Cardiac muscle cell (in vitro differentiated cells and primary cell): Measurements from ENCODE around the gene PAK6. TPM values are rescaled to one million over a fixed set of nuclear protein-coding genes. Genes with fewer than 3 reads are reported as not detected.

ENCODE experiments used
- DNase-seq, 2 donors: peaks; one replicate each; pipeline versions ENCODE4 v3.0.0 to v3.0.0-alpha.2; 2010 to 2017; ENCODE audit warnings: low read depth in 1 of 2, low spot score in 1 of 2
- H3K27ac ChIP-seq: fragments of 200-600 bp; sonication (generic); 2 replicates; pipeline ENCODE4 v1.5.1; 2016
- H3K27me3 ChIP-seq: fragments of 200-600 bp; sonication (generic); 2 replicates; pipeline ENCODE4 v1.6.0; 2016; ENCODE audit warnings: control low read depth
- H3K36me3 ChIP-seq: fragments of 200-600 bp; sonication (generic); 2 replicates; pipeline ENCODE4 v1.5.1; 2016; ENCODE audit warnings: control low read depth
- H3K4me1 ChIP-seq: fragments of 200-600 bp; sonication (generic); 2 replicates; pipeline ENCODE4 v1.8.1; 2017; ENCODE audit warnings: low read depth, mild to moderate bottlenecking, mixed run types
- H3K4me3 ChIP-seq: fragments of 200-600 bp; sonication (generic); 2 replicates; pipeline ENCODE4 v1.5.1; 2016; ENCODE audit warnings: mild to moderate bottlenecking
- H3K9me3 ChIP-seq: fragments of 200-600 bp; sonication (generic); 2 replicates; pipeline ENCODE4 v1.5.1; 2017; ENCODE audit warnings: low read depth, mild to moderate bottlenecking, control low read depth
- CTCF ChIP-seq: IDR thresholded peaks from 2 replicates; pipeline ENCODE4 v1.5.1; 2012; ENCODE audit warnings: low read depth, mild to moderate bottlenecking, low read length
- polyA plus RNA-seq: library from polyadenylated mRNA; unstranded; fragments of >200 nt; fragmentation: Nextera tagmentation; extraction: Ambion mirVana; gene quantifications from 2 replicates; pipeline ENCODE4 v1.2.1, GENCODE V29; 2016
- total RNA-seq: library from RNA; depleted of rRNA; stranded (reverse); fragments of >200 nt; gene quantifications from 2 replicates; pipeline ENCODE4 v1.2.3, GENCODE V29; 2016

The PAK6 gene
- total and polyA plus RNA-seq, 2 experiments from 2014 or later, result 4.2 to 18.7 TPM

GRCh38 chr15:40242213-40242599, 3.3 kb downstream of the PAK6 start:
- H3K27ac ChIP-seq, result no peak overlapping the region
- H3K4me3 ChIP-seq, result no peak overlapping the region
- no peaks in the 10 kb centered on the region for H3K9me3 ChIP-seq
- H3K27me3 ChIP-seq, result no peaks in the 10 kb centered on the region
- H3K36me3 ChIP-seq, result no peaks in the 10 kb centered on the region
- peaks cover 16% of the 10 kb centered on the region for H3K4me1 ChIP-seq
- no peak for TF ChIP-seq CTCF
- DNase-seq, result no peak

GRCh38 chr15:40242601-40243000, 3.7 kb downstream of the PAK6 start:
- Histone ChIP-seq H3K9me3 (no peaks in the 10 kb centered on the region), H3K4me3 (no peak overlapping the region), H3K27me3 (no peaks in the 10 kb centered on the region), H3K27ac (no peak overlapping the region), H3K4me1 (peaks cover 16% of the 10 kb centered on the region), H3K36me3 (no peaks in the 10 kb centered on the region)
- DNase-seq, result no peak
- no peak for TF ChIP-seq CTCF

- Histone ChIP-seq H3K4me1 (peaks cover 16% of the 10 kb centered on the region), H3K9me3 (no peaks in the 10 kb centered on the region), H3K36me3 (no peaks in the 10 kb centered on the region), H3K27ac (no peak overlapping the region), H3K27me3 (no peaks in the 10 kb centered on the region), H3K4me3 (no peak overlapping the region)
- DNase-seq, result no peak
- no peak for TF ChIP-seq CTCF
Observed at GRCh38 chr15:40243126-40243810, 4.4 kb downstream of the PAK6 start.

GRCh38 chr15:40244961-40245523, 6.2 kb downstream of the PAK6 start:
- H3K27ac ChIP-seq, result no peak overlapping the region
- DNase-seq, result no peak
- no peak for TF ChIP-seq CTCF
- peaks cover under 1% of the 10 kb centered on the region for H3K27me3 ChIP-seq
- peaks cover 6% of the 10 kb centered on the region for H3K4me1 ChIP-seq
- no peaks in the 10 kb centered on the region for H3K9me3 ChIP-seq
- H3K36me3 ChIP-seq, result no peaks in the 10 kb centered on the region
- no peak overlapping the region for H3K4me3 ChIP-seq

GRCh38 chr15:40245666-40246450, 7.0 kb downstream of the PAK6 start:
- H3K36me3 ChIP-seq, result no peaks in the 10 kb centered on the region
- H3K4me3 ChIP-seq, result no peak overlapping the region
- H3K27ac ChIP-seq, result no peak overlapping the region
- TF ChIP-seq CTCF, result no peak
- no peaks in the 10 kb centered on the region for H3K9me3 ChIP-seq
- H3K27me3 ChIP-seq, result peaks cover 8% of the 10 kb centered on the region
- H3K4me1 ChIP-seq, result peaks cover 6% of the 10 kb centered on the region
- DNase-seq, result no peak
